GM21717 (cell line): ENCODE measurements around the gene BTRC.
"Not testable (repeated sequence)": the region's sequence is repeated elsewhere in the genome, so short reads cannot be mapped to it uniquely, and the experiment has no call there.

ENCODE experiments used
- ATAC-seq: cut with Tn5 transposase; IDR thresholded peaks from one replicate; pipeline ENCODE4 v1.9.1; 2021; ENCODE audit warnings: mild to moderate bottlenecking, moderate library complexity; ENCODE audit not compliant: unreplicated experiment

Gene BTRC

GRCh38 chr10:101385866-101386658 is 32.1 kb downstream of the BTRC start:
- no peak for ATAC-seq

GRCh38 chr10:101386659-101387259 is 32.8 kb downstream of the BTRC start:
- ATAC-seq: no peak

GRCh38 chr10:101388676-101389276 is 34.8 kb downstream of the BTRC start:
- no peak for ATAC-seq

GRCh38 chr10:101389532-101389931 is 35.6 kb downstream of the BTRC start:
- ATAC-seq: not testable (repeated sequence)

- ATAC-seq: no peak
Observed at GRCh38 chr10:101389986-101390531, 36.1 kb downstream of the BTRC start.

GRCh38 chr10:101393378-101393777 is 39.4 kb downstream of the BTRC start:
- ATAC-seq: no peak

- ATAC-seq: no peak
Observed at GRCh38 chr10:101394524-101395133, 40.7 kb downstream of the BTRC start.

- ATAC-seq: no peak
Observed at GRCh38 chr10:101397140-101397539, 43.2 kb downstream of the BTRC start.

GRCh38 chr10:101400585-101400984 is 46.6 kb downstream of the BTRC start:
- ATAC-seq: no peak

GRCh38 chr10:101402711-101403110 is 48.7 kb downstream of the BTRC start:
- ATAC-seq: no peak

- no peak for ATAC-seq
Observed at GRCh38 chr10:101403161-101403560, 49.2 kb downstream of the BTRC start.

- ATAC-seq: no peak
Observed at GRCh38 chr10:101405001-101405400, 51.0 kb downstream of the BTRC start.

- no peak for ATAC-seq
Observed at GRCh38 chr10:101411598-101411997, 57.6 kb downstream of the BTRC start.

- ATAC-seq: no peak
Observed at GRCh38 chr10:101414034-101414433, 60.1 kb downstream of the BTRC start.

GRCh38 chr10:101415884-101416283 is 61.9 kb downstream of the BTRC start:
- ATAC-seq: no peak

GRCh38 chr10:101421967-101422366 is 68.0 kb downstream of the BTRC start:
- ATAC-seq: not testable (repeated sequence)

GRCh38 chr10:101425535-101425934 is 71.6 kb downstream of the BTRC start:
- no peak for ATAC-seq

GRCh38 chr10:101428036-101428435 is 74.1 kb downstream of the BTRC start:
- no peak for ATAC-seq

GRCh38 chr10:101429423-101429822 is 75.5 kb downstream of the BTRC start:
- no peak for ATAC-seq

GRCh38 chr10:101436302-101436701 is 82.3 kb downstream of the BTRC start:
- ATAC-seq: no peak

GRCh38 chr10:101438881-101439391 is 85.0 kb downstream of the BTRC start:
- ATAC-seq: no peak
